ENCODE data around the gene RNF150. TPM values are rescaled to one million over a fixed set of nuclear protein-coding genes. Genes with fewer than 3 reads are reported as not detected.

The RNF150 gene
- total RNA-seq, 1 experiment from 2014 or later = 0.14 TPM

- POLR2A ChIA-PET = no interaction called here
- Histone ChIP-seq H3K4me3 (ENCODE audit: low read depth, low read length) (no peak overlapping the region), H3K9me3 (no peaks in the 10 kb centered on the region), H3K36me3 (ENCODE audit: control insufficient read depth, insufficient read depth, low read length) (no peaks in the 10 kb centered on the region), H3K4me1 (no peaks in the 10 kb centered on the region), H3K27me3 (replicated peaks; ENCODE audit: control insufficient read depth, insufficient read depth, low read length) (no peaks in the 10 kb centered on the region)
- TF ChIP-seq, protein P1, sequence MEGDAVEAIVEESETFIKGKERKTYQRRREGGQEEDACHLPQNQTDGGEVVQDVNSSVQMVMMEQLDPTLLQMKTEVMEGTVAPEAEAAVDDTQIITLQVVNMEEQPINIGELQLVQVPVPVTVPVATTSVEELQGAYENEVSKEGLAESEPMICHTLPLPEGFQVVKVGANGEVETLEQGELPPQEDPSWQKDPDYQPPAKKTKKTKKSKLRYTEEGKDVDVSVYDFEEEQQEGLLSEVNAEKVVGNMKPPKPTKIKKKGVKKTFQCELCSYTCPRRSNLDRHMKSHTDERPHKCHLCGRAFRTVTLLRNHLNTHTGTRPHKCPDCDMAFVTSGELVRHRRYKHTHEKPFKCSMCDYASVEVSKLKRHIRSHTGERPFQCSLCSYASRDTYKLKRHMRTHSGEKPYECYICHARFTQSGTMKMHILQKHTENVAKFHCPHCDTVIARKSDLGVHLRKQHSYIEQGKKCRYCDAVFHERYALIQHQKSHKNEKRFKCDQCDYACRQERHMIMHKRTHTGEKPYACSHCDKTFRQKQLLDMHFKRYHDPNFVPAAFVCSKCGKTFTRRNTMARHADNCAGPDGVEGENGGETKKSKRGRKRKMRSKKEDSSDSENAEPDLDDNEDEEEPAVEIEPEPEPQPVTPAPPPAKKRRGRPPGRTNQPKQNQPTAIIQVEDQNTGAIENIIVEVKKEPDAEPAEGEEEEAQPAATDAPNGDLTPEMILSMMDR (IDR thresholded peaks at IDR 0.05; ENCODE audit: insufficient read depth in 1 of 2, low read depth in 1 of 2, low read length in 1 of 2, severe bottlenecking in 1 of 2, unreplicated experiment in 1 of 2) = no peak
- H3K4me1 Mint-ChIP-seq (ENCODE audit: low read depth, unreplicated experiment) = no peaks in the 10 kb centered on the region
- no peak for DNase-seq
- intact Hi-C loops (cut with micrococcal nuclease; ENCODE audit: unreplicated experiment) = no loop called here
- no peaks in the 10 kb centered on the region for H3K36me3 Mint-ChIP-seq (ENCODE audit: insufficient read depth, unreplicated experiment)
- no TSS peak for BruUV-seq (replicated peaks)
- no peak overlapping the region for H3K4me3 Mint-ChIP-seq (ENCODE audit: unreplicated experiment)
- H3K9me3 Mint-ChIP-seq (ENCODE audit: unreplicated experiment) = no peaks in the 10 kb centered on the region
- H3K27me3 Mint-ChIP-seq (ENCODE audit: insufficient read depth, unreplicated experiment) = peaks cover 7% of the 10 kb centered on the region
- H3K27ac Mint-ChIP-seq (ENCODE audit: unreplicated experiment) = no peak overlapping the region
- CTCF ChIA-PET = no interaction called here
Measured at GRCh38 chr4:141009129-141009528, 124.1 kb downstream of the RNF150 start.

DNA sequence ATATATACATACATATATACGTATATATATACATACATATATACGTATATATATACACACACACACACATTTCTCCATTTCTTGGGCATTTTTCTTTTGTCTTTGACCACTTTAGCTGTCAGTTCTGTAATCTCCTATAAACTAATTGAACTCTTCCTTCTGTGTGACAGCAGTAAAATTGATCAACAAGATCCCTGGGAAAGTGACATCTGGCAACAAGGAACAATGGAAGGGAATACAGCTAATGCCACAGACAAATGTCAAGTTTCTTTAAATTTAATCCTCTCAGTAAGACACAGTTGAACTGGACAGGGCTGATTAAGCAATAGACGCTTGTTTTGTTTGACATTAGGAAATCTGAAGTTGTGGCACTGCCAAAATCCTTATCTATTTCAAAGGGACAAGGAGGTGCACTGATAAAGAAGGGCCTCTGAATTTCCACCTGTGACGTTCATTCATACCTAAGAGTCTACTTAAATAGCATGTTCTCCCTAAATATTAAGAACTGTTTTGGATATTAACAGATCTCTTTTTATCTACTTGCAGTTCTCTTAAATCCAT, 126.9 kb downstream of the RNF150 start:
- POLR2A ChIA-PET = no interaction called here

DNA sequence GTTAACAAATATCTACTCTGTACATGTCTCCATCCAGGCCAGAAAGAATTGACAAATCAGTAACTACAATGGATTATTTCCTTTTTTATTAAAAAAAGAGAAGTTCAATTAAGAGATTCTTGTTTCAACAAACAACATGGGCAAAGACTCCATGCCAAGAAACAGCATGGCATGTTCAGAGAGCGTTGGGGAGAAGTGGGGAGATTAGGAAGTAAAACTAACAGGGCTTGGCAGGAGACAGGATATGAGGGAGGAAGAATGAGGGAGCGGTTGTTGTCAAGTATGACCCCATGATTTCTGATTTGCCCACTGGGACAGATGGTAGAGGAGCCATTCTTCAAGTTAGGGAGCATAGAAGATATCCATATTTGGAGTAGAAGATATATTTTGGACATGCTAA, 128.4 kb downstream of the RNF150 start:
- Histone ChIP-seq H3K36me3 (ENCODE audit: control insufficient read depth, insufficient read depth, low read length) (no peaks in the 10 kb centered on the region), H3K4me1 (no peaks in the 10 kb centered on the region), H3K4me3 (ENCODE audit: low read depth, low read length) (no peak overlapping the region), H3K9me3 (no peaks in the 10 kb centered on the region), H3K27me3 (replicated peaks; ENCODE audit: control insufficient read depth, insufficient read depth, low read length) (no peaks in the 10 kb centered on the region)
- Mint-ChIP-seq H3K4me1 (ENCODE audit: low read depth, unreplicated experiment) (no peaks in the 10 kb centered on the region), H3K4me3 (ENCODE audit: unreplicated experiment) (no peak overlapping the region), H3K36me3 (ENCODE audit: insufficient read depth, unreplicated experiment) (no peaks in the 10 kb centered on the region), H3K27me3 (ENCODE audit: insufficient read depth, unreplicated experiment) (peaks cover 14% of the 10 kb centered on the region), H3K9me3 (ENCODE audit: unreplicated experiment) (no peaks in the 10 kb centered on the region), H3K27ac (ENCODE audit: unreplicated experiment) (no peak overlapping the region)
- no peak for DNase-seq
- ChIA-PET POLR2A (no interaction called here), CTCF (no interaction called here)
- intact Hi-C loops (cut with micrococcal nuclease; ENCODE audit: unreplicated experiment) = no loop called here
- no TSS peak for BruUV-seq (replicated peaks)
- TF ChIP-seq, protein P1 (IDR thresholded peaks at IDR 0.05; ENCODE audit: insufficient read depth in 1 of 2, low read depth in 1 of 2, low read length in 1 of 2, severe bottlenecking in 1 of 2, unreplicated experiment in 1 of 2) = no peak

More for the DNA sequence above, 126.9 kb downstream of the RNF150 start:
- Mint-ChIP-seq H3K36me3 (ENCODE audit: insufficient read depth, unreplicated experiment) (no peaks in the 10 kb centered on the region), H3K9me3 (ENCODE audit: unreplicated experiment) (no peaks in the 10 kb centered on the region), H3K27me3 (ENCODE audit: insufficient read depth, unreplicated experiment) (peaks cover 7% of the 10 kb centered on the region), H3K4me1 (ENCODE audit: low read depth, unreplicated experiment) (no peaks in the 10 kb centered on the region), H3K4me3 (ENCODE audit: unreplicated experiment) (no peak overlapping the region), H3K27ac (ENCODE audit: unreplicated experiment) (no peak overlapping the region)
- TF ChIP-seq, protein P1 (IDR thresholded peaks at IDR 0.05; ENCODE audit: insufficient read depth in 1 of 2, low read depth in 1 of 2, low read length in 1 of 2, severe bottlenecking in 1 of 2, unreplicated experiment in 1 of 2) = no peak
- no TSS peak for BruUV-seq (replicated peaks)
- H3K4me3 ChIP-seq (ENCODE audit: low read depth, low read length) = no peak overlapping the region
- CTCF ChIA-PET = no interaction called here
- intact Hi-C loops (cut with micrococcal nuclease; ENCODE audit: unreplicated experiment) = no loop called here
- no peaks in the 10 kb centered on the region for H3K27me3 ChIP-seq (replicated peaks; ENCODE audit: control insufficient read depth, insufficient read depth, low read length)
- no peaks in the 10 kb centered on the region for H3K9me3 ChIP-seq
- H3K4me1 ChIP-seq = no peaks in the 10 kb centered on the region
- DNase-seq = no peak
- no peaks in the 10 kb centered on the region for H3K36me3 ChIP-seq (ENCODE audit: control insufficient read depth, insufficient read depth, low read length)

All from Caco-2 (cell line).